ENCODE results near the gene TGM4.

- TF ChIP-seq POLR2A (IDR thresholded peaks at IDR 0.05) (no peak), CTCF (IDR thresholded peaks at IDR 0.05) (no peak)
Observed at GRCh38 chr3:44903751-44904150, 29.3 kb downstream of the TGM4 start.

Data from uterus (tissue), 2 donors.